Measurements from ENCODE around the gene PEX1.
"Not testable (repeated sequence)": the region's sequence is repeated elsewhere in the genome, so short reads cannot be mapped to it uniquely, and the experiment has no call there.

PEX1 gene
- total RNA-seq: 56.0 to 90.9 reads per million in 2 donors

DNA sequence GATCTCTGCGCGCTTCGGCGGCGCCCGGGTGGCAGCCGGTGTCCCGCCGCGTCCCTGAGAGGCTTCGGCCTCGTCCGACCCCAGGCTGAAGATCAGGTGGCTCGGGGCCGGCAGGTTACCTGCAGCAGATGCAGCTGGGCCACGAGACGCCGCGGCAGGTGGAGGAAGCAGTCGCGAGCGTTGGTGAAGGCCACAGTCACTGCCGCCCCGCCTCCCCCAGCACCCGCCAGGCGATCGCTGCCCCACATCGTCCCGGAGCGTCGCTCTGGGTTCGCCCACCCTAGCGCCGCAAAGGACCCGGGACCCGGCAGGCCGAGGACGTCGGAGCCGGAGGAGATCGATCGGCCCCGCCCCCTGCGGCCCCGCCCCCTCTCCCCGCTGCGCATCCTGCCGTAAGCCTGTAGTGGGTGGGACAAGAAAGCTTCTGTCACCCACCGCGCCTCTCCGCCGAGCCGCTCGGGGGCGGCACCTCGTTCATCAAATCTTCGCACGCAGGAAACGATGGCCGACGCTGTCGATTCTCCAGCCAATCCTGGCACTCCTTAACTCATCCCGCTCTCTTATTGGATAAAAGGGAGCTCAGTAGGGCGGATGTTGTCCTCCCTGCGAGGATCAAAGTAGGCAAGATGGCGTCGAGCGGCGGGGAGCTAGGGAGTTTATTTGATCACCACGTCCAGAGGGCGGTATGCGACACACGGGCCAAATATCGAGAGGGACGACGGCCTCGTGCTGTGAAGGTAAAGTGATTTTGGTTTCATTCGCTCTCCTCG is at the start of gene PEX1, which contains the start of gene RBM48:
Gene PEX1 (minus strand): TSS at position 333 of the 770 bp plus-strand sequence. CDS start 85 bp downstream, at position 248.
Gene RBM48 (plus strand): TSS at position 608 of the 770 bp plus-strand sequence. CDS start 19 bp downstream, at position 627.
- peak; percentile 94 for DNase-seq

GRCh38 chr7:92576296-92576695 is 48.0 kb upstream of the PEX1 start:
- no peak for DNase-seq

DNA sequence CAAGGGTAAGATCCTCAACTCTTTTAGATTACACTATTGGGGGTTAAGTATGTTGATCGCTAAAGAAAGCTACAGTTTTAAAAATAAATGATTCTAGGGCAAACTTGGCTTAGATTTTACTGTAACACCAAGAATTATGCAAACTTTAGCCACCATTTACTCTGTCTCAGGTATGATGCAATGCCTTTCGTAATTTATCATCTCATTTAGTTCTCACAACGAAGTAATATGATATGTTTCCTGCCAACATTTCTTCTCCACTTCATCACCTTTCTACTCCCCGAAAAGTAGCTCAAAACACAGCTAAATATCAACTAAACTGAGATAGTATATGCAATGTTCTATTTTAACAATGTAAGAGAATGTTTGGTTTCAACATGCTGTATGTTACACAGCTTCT is 40.8 kb upstream of the PEX1 start:
- no peak for DNase-seq

GRCh38 chr7:92567460-92567859 is 39.1 kb upstream of the PEX1 start:
- DNase-seq: no peak

- DNase-seq: no peak
Observed at GRCh38 chr7:92563345-92563744, 35.0 kb upstream of the PEX1 start.

- DNase-seq: no peak
Observed at GRCh38 chr7:92560602-92561001, 32.3 kb upstream of the PEX1 start.

DNA sequence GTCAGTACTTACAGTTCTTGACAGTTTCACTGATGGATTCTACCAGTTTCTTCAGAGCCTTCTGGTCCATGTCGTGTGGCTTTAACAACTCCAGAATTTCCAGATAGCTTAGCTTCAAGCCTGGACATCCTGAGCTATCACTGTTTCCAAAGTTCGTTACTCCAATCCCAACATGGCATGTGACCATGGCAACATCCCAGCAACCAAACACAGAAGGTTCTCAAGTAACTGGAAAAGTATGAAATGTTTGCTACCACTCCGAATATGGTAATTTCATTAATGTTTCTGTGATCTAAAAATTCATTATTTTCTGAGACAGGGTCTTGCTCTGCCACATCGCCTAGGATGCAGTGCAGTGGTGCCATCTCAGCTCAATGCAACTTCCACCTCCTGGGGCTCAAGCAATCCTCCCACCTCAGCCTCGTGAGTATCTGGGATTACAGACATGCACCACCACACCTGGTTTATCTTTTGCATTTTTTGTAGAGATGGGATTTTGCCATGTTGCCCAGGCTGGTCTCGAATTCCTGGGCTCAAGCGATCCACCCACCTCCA is 29.6 kb upstream of the PEX1 start:
- DNase-seq: no peak

- no peak for DNase-seq
Observed at GRCh38 chr7:92557249-92557648, 28.9 kb upstream of the PEX1 start.

GRCh38 chr7:92550194-92550593 is 21.9 kb upstream of the PEX1 start:
- no peak for DNase-seq

GRCh38 chr7:92547579-92547978 is 19.3 kb upstream of the PEX1 start:
- no peak for DNase-seq

DNA sequence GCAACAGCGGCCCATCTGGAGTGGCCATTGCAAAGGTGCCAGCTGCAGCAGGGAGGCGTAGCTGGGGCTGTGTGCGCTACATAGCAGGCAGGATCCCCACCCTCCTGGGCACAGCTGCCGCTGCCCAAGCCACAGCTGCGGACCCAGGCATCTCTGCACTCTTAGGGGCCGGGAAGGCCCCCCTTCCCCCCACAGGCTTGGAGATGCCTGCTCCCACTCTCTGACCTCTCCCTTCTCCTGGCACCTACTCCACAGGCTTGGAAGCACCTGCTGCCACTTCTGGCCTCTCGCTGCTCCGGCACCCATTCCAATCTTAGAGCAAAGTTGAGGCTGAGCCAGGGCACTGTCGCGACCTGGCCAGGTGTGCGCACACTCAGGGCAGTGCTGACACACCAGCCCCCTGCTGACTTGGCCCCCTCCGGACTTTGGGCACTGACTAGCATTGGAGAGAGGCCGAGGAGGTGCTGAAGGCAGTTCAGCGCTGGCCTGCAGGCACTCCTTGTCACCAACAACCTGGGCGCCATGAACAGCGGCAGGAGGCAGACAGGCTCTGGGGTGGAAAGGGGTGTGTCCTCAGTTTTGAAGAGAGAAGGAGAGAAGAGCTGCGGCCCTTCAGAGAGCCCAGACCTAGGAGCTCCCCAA is 18.7 kb upstream of the PEX1 start:
- DNase-seq: no peak

GRCh38 chr7:92545116-92545515 is 16.8 kb upstream of the PEX1 start:
- not testable (repeated sequence) for DNase-seq

DNA sequence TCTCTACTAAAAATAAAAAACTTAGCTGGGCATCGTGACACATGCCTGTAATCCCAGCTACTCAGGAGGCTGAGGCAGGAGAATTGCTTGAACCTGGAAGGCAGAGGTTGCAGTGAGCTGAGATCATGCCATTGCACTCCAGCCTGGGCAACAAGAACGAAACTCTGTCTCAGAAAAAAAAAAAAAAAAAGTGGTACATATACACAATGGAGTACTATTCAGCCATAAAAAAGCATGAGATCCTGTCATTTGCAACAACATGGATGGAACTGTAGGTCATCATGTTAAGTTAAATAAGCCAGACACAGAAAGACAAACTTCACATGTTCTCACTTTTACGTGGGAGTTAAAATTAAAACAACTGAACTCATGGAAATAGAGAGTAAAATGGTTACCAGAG is 15.2 kb upstream of the PEX1 start:
- not testable (repeated sequence) for DNase-seq

GRCh38 chr7:92534572-92534971 is 6.3 kb upstream of the PEX1 start:
- DNase-seq: no peak

DNA sequence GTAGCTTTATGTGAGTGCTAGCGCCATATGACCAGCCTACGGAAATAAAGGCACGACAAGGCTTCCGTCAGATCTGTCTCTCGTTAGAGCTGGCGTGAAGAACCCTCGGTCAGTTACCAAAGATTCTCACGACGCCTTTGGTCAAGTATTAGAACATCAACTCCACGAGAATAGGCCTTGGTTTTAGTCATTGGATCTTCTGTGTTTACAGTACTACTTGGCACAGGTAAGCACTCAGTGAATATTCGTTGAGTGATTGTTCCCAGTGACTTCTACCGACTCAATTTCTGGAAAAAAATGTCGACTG is 591 bp upstream of the PEX1 start:
- DNase-seq: no peak

GRCh38 chr7:92527300-92528187 is 776 bp downstream of the PEX1 start:
- DNase-seq: peak; percentile 45

- DNase-seq: no peak
Observed at GRCh38 chr7:92523110-92523509, 5.2 kb downstream of the PEX1 start.

GRCh38 chr7:92520024-92520423 is 8.3 kb downstream of the PEX1 start:
- no peak for DNase-seq

DNA sequence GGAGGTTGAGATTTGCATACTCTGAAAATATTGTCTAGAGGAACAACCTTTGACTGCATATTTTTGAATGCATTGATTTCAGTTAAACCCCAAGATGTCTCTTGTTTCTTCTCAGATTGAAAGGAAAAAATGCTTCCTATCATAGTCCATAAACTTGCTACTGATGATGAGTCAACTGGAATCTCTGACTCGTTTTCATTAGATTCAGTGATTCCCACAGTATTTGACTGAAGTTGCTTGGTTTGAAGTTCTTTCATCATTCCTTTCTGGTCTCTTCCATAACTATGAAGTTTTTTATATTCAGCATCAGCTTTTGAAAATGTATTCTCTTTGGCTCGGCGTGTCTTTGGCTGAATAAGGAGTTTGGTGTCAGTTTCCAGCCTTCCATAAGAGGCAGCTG is 10.7 kb downstream of the PEX1 start:
- no peak for DNase-seq

DNA sequence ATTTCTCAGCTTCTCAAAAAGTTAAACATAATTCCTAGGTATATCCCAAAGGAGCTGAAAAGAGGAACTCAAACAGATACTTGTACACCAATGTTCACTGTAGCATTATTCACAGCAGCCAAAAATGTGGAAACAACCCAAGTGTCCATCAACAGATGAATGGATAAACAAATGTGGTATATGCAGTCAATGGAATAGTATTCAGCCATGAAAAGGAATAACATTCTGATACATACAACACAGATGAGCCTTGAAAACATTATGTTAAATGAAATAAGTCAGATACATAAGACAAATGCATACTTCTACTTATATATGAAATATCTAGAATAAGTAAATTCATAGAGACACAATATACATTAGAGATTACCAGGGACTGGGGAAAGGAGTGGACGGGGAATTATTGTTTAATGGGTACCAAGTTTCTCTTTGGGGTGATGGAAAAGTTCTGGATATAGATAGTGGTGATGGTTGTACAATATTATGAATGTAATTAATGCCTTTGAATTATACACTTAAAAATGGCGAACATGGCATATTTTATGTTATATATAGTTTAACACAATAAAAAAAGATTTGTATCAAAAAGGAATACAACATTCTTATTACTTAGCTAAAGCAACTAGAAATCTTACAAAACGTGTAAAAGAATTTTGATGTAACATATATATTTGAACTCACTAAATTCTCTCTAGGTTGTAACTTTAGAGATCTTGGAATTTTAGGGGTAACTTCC is 15.0 kb downstream of the PEX1 start:
- no peak for DNase-seq

DNA sequence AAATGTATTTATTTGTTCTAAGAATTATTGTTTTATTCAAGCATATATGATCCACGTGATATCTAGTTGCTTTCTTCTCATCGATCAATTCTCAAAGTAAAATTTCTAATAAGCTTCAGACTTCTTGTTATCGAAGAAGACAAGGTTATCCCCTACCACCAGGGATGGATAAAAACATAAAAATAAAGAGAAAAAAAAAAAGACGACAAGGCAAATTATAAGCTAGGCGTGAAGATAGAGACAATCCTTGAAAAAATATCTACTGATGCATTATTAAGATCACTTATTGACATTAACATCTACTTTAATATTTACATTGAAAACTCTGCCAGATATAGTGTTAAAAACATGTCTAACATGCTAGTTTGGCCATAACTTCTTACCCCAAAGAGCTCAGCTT is 19.4 kb downstream of the PEX1 start:
- no peak for DNase-seq

DNA sequence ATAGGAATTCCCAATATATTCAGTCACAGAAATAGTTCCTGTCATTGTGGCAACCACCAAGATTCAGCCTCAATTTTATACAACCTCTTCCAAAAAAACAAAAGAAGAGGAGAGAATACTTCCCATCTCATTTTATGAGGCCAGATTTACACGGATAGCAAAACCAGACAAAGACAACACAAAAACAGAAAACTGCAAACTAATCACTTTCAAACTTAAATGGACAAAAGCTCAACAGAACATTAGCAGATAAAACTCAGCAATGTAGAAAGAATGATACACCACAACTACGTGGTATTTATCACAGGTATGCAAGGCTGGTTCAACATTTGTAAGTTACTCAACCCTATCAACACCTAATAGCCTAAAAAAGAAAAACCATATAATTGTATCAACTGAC is 22.0 kb downstream of the PEX1 start:
- DNase-seq: no peak

Measured in T-helper 9 cell (primary cell).